Activated T-cell treated with anti-CD3 and anti-CD28 coated beads for 48 hours (primary cell): ENCODE measurements around the gene CHTF8.
"Not testable (repeated sequence)": the region's sequence is repeated elsewhere in the genome, so short reads cannot be mapped to it uniquely, and the experiment has no call there.

ENCODE experiments used
- DNase-seq: peaks from one replicate; pipeline ENCODE4 v3.0.0-alpha.2; 2020; ENCODE audit warnings: low read depth

The CHTF8 gene

GRCh38 chr16:69132424-69133252 lies at the start of gene CHTF8, which contains the start of gene UTP4:
TSS of gene CHTF8 (minus strand) at chr16:69132588. CDS start at chr16:69121458, 11,130 bp downstream.
TSS of gene UTP4 (plus strand) at chr16:69132649. CDS start at chr16:69133460, 811 bp downstream.
- peak; percentile 89 for DNase-seq

- no peak for DNase-seq
Observed at GRCh38 chr16:69180011-69180338, 47.6 kb upstream of the CHTF8 start.

GRCh38 chr16:69179328-69180010 lies 47.1 kb upstream of the CHTF8 start:
- no peak for DNase-seq

- no peak for DNase-seq
Observed at GRCh38 chr16:69176033-69176800, 43.8 kb upstream of the CHTF8 start.

GRCh38 chr16:69171325-69172084 lies 39.1 kb upstream of the CHTF8 start:
- DNase-seq = no peak

- DNase-seq = no peak
Observed at GRCh38 chr16:69169607-69170352, 37.4 kb upstream of the CHTF8 start.

GRCh38 chr16:69169051-69169450 lies 36.7 kb upstream of the CHTF8 start:
- no peak for DNase-seq

GRCh38 chr16:69166946-69167930 lies 34.9 kb upstream of the CHTF8 start:
- DNase-seq = no peak

- peak; percentile 71 for DNase-seq
Observed at GRCh38 chr16:69166221-69166833, 33.9 kb upstream of the CHTF8 start.

- DNase-seq = no peak
Observed at GRCh38 chr16:69165584-69165983, 33.2 kb upstream of the CHTF8 start.

GRCh38 chr16:69160192-69160591 lies 27.8 kb upstream of the CHTF8 start:
- DNase-seq = no peak

- no peak for DNase-seq
Observed at GRCh38 chr16:69157196-69157595, 24.8 kb upstream of the CHTF8 start.

- no peak for DNase-seq
Observed at GRCh38 chr16:69150146-69150865, 17.9 kb upstream of the CHTF8 start.

GRCh38 chr16:69149621-69150020 lies 17.2 kb upstream of the CHTF8 start:
- not testable (repeated sequence) for DNase-seq

GRCh38 chr16:69145658-69146057 lies 13.3 kb upstream of the CHTF8 start:
- DNase-seq = no peak

- DNase-seq = no peak
Observed at GRCh38 chr16:69143116-69143515, 10.7 kb upstream of the CHTF8 start.

GRCh38 chr16:69141936-69142335 lies 9.5 kb upstream of the CHTF8 start:
- DNase-seq = no peak

- DNase-seq = no peak
Observed at GRCh38 chr16:69141014-69141413, 8.6 kb upstream of the CHTF8 start.

- DNase-seq = not testable (repeated sequence)
Observed at GRCh38 chr16:69139464-69139863, 7.1 kb upstream of the CHTF8 start.
